NCI-H748 (cell line): ENCODE results near the gene ATP5F1E.
"Not testable (repeated sequence)": the region's sequence is repeated elsewhere in the genome, so short reads cannot be mapped to it uniquely, and the experiment has no call there.

ENCODE experiments used
- DNase-seq: peaks from one replicate; lab custom pipeline; 2025; ENCODE audit not compliant: unreplicated experiment; lab: John Stamatoyannopoulos, UW

The ATP5F1E gene

DNA sequence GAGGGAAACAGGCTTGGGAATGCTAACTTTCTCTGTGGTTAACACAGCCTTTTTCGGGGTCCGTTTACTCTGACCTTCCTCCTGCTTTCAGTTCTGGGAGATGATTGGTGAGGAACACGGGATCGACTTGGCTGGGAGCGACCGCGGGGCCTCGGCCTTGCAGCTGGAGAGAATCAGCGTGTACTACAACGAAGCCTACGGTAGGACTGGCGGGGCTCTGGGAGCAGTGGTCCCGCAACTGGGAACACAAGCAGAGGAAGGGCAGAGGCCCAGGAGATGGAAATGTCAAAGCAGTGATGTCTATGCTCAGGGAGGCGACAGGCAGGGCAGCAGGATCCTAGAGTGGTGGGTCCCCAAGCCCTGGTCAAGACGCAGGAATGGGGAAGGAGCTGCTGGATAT lies 9.4 kb downstream of the ATP5F1E start:
- DNase-seq = no peak

- no peak for DNase-seq
Observed at GRCh38 chr20:59020938-59021551, 11.1 kb downstream of the ATP5F1E start.

DNA sequence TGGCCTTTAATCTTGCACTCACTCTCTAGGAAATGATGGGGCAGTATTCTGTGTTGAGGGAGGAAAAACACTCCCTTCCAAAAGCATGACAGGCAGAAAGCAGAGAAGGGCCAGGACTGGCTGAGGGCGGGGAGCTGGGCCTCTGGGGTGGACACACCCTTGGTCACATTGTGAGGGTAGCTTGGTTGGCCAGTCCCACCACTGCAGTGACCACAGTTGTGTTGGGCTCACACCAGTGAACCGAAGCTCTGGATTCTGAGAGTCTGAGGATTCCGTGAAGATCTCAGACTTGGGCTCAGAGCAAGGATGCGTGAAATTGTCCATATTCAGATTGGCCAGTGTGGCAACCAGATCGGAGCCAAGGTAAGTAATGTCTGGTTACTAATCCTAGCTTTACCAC lies 12.9 kb downstream of the ATP5F1E start, which contains the start of gene TUBB1:
Gene TUBB1, plus strand, starts transcription at position 213 of the 400 bp plus-strand sequence. Its CDS starts 94 bp downstream, at position 307.
- no peak for DNase-seq

DNA sequence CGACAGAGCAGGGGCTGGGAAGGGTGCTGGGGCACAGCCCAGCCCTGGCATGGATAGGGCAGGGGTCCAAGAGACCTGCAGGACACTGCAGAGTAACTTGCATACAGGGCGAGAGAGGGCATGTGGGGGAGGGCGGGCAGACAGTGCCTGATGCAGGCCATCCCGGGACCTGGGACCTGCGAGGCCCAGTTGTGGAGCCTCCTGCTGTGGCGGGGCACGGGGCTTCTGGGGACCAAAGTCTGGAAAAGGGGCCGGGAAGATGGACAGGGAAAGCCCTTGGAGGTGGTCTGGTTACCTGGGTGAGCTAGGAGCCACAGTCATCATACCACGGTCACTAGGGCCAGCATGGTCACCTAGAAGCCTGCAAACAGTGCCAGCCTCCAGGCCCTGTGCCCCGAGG lies 13.3 kb downstream of the ATP5F1E start:
- DNase-seq = no peak

- DNase-seq = no peak
Observed at GRCh38 chr20:59017493-59018231, 14.5 kb downstream of the ATP5F1E start.

DNA sequence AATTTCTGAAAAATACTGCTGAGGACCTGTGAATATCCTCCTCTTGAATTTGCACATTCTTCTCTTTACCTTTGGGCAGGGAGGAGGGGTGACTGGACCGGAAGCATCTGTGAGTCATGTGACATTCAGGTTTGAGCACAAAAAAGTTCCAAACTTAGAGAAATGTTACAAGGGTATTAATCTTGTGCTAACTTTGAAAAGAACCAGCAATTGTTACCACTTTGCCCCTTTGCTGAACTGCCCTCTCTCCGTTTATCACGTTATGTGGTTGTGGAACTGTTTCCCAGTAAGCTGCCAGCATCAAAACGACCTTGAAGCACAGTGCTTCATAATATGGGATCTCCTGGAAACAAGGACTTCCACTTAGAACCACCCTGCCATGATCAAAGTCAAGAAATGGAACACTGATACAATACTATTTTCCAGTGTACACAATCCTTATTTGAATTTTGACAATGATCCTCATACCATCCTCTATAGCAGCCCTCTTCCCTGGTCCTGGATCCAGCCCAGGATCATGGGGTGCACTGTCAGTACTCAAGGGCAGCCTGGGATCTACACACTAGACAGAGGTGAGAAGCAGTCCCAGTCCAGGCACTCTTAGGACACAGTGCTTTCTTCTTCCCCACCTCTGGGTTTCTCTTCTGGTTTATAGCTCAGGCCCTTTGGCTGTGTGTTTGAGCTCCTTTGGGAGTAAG lies 15.2 kb downstream of the ATP5F1E start:
- DNase-seq = no peak

- DNase-seq = no peak
Observed at GRCh38 chr20:59015812-59016711, 16.1 kb downstream of the ATP5F1E start.

GRCh38 chr20:59015411-59015810 lies 16.7 kb downstream of the ATP5F1E start:
- DNase-seq = no peak

DNA sequence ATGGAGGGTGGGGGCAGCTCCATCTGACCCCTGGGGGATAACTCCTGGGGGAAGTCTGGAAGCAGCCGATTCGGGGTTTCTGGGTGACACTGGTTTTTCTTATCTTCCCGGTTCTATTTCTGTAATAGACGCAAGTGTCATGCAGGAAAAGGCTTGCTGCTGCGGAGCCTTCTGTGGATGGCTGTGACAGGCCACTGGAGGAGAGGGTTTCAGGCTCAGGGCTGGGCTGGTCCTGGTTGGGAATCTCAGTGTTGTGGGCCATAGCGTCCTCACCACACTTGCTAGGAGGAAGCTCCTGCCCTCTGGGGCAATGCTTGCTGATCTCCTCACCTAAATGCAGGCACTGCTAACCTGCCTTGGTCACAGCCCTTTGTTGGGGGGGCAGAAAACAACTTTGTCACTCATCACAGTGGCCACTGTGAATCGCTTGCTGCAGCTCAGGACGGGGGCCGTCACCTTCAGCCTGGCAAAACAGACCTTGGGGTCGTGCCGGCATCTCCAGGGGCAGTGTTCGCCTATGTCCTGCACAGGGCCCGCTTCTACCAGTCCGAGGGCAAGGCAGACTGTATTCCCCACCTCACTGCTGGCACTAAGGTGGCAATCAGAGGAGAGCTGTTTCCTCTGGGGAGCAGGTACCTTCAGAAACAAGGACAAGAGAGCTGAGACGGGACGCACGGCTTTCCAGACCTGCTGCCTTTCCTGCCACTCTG lies 17.3 kb downstream of the ATP5F1E start:
- DNase-seq = no peak

DNA sequence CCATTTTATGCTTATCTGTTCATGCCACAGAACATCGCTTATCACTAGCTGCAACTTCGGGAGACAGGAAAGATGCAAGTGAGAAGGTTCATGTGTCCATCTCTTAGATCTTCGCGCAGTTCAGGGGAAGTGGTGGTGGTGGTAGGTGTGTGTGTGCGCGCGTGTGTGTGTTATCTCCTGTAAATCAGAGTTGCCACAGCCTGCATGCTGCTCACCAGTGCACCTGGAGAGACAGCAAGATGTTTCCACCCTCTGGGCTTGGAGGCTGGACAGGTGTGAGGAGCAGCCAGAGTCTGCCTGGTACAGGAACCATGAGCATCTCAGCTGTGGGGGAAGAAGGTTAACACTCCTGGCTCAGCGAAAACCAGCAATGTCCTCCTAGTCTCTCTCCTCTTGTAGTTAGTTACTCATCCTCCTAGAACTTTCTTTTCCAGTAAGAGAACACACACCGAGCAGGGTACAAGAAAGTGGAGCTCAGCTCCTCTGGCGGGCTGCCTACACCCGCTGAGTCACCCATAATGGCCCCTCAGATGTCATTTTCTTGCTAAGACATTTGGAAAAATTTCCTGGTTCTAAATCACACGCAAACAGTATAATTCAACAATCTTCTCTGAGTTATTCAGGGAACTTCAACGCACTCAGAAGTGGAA lies 18.1 kb downstream of the ATP5F1E start:
- DNase-seq = no peak

DNA sequence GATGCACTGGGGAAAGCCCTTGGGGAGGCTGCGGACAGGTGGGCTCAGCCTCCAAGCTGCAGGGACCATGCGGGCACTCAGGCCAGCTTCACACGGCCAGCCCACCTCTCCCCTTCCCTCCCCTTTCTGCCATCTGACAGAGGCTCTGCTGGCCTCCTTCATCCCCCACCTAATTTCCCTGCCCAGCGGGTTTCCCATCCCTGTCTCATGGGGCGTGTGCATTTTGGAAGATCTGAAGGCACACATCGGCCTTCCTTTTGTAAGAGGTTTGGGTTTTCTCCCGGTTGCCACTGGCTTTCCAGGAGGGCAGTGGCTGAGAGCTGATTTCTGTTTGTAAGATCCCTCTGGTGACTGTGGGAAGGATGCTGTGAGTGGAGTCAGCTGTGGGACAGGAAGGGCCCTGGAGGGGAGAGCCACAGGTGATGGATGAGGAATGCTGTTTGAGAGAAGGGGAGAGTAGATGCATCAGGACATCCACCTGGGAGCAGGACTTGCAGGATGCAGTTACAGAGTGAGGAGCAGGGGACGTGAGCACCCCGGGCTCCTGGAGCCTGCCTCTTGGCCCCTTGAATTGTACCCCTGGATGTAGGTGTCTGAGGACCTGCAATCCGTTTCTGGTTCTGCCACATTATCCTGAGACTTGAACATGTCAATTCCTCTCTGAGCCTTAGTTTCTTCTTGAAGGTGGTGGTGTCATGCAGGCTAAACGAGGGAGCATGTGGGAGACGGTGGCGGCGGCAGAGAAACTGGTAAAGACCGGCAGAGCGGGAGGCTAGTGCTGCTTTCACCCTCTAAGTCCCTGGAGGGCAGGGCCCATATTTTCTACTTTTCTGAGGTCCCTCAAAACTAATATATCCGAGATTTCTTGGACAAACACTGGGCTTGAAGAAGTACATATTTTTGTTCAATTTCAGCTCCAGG lies 18.8 kb downstream of the ATP5F1E start:
- no peak for DNase-seq

GRCh38 chr20:59011874-59012157 lies 20.3 kb downstream of the ATP5F1E start:
- DNase-seq = not testable (repeated sequence)

- DNase-seq = no peak
Observed at GRCh38 chr20:59010995-59011873, 20.9 kb downstream of the ATP5F1E start.

DNA sequence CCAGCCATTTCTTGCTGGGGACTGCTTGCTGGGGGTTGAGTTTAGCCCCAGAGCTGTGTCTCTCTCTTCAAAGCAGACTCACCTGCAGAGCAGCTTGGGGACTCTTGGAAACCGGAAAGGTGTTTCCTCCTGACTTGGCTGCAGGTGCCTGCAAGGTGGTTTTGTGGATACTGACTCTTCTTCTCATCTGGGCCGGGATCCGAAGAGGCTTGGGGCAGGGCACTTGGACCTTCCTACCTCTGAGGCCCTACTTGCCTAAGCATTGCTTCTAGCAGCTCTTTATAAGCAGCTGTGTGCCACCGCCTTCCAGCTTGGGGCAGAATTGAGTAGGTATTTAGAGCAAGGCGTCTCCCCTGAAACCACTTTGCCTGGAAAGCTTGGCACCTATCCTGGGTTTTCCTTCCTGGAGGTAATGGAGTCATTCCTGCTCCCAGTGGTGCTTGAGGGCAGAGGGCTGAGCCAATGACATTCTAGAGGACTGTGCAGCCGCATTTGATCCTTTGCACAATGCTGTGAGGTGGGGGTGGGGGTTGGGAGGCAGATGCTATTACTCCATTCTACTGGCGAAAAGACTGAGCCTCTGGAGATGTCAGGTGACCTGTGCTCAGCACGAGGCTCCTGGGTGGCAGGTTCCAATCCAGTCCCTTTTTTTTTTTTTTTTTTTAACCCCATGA lies 21.7 kb downstream of the ATP5F1E start:
- no peak for DNase-seq

DNA sequence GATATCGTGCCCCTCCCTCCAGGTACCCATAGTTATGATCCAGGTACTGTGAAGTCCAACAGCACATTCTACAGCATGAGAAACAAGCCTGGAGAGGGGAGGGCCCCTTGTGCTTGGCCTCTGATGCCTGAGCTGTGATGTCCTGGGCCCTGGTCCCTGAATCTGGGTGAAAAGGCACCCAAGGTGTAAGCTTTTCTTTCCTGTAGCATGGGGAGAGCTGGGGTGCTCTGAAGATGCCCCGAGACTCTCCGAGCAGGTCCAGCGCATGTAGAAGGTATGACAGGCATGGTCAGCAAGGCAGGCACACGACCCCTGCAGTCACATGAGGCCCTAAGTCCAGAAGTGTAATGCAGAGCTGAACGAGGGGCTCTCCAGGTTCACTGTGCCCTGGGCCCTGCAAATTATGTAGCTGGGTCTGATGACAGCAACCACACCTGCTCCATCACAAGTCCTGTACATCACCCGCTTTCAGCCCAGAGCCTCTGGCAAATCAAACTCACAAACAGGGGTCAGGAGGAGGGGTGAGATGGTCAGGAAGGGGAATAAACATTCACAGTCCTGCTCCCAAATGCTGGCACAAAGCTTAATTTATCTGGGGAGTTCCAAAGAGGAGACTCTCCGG lies 23.3 kb downstream of the ATP5F1E start:
- DNase-seq = no peak

GRCh38 chr20:59007665-59008511 lies 24.2 kb downstream of the ATP5F1E start:
- DNase-seq = no peak
